Parathyroid adenoma (tissue), 2 donors: ENCODE results near the gene AHNAK2.

Experiments
- H2AFZ ChIP-seq: fragments of 300-600 bp; sonication (generic); one replicate; pipeline ENCODE4 v1.7.0; 2017; ENCODE audit warnings: antibody characterized with exemption, mild to moderate bottlenecking
- H3K27ac ChIP-seq: fragments of 300-600 bp; sonication (generic); one replicate; pipeline ENCODE4 v1.7.0; 2017
- H3K27me3 ChIP-seq: fragments of 300-600 bp; sonication (generic); one replicate; pipeline ENCODE4 v1.7.0; 2017; ENCODE audit warnings: low read length; ENCODE audit not compliant: control insufficient read depth, insufficient read depth
- H3K36me3 ChIP-seq: fragments of 300-600 bp; sonication (generic); one replicate; pipeline ENCODE4 v1.7.0; 2017; ENCODE audit warnings: low read length; ENCODE audit not compliant: control insufficient read depth, insufficient read depth
- H3K4me1 ChIP-seq: fragments of 300-600 bp; sonication (generic); one replicate; pipeline ENCODE4 v1.7.0; 2017; ENCODE audit warnings: control low read depth
- H3K4me2 ChIP-seq: fragments of 300-600 bp; sonication (generic); one replicate; pipeline ENCODE4 v1.7.0; 2017; ENCODE audit warnings: low read length
- H3K4me3 ChIP-seq: fragments of 300-600 bp; sonication (generic); one replicate; pipeline ENCODE4 v1.7.0; 2017; ENCODE audit warnings: low read depth, low read length
- H3K79me2 ChIP-seq: fragments of 300-600 bp; sonication (generic); one replicate; pipeline ENCODE4 v1.7.0; 2017; ENCODE audit warnings: control low read depth
- H3K9ac ChIP-seq: fragments of 300-600 bp; sonication (generic); one replicate; pipeline ENCODE4 v1.7.0; 2017; ENCODE audit warnings: mild to moderate bottlenecking
- H3K9me3 ChIP-seq: fragments of 300-600 bp; sonication (generic); one replicate; pipeline ENCODE4 v1.7.0; 2017; ENCODE audit warnings: low read length; ENCODE audit not compliant: control insufficient read depth
- CTCF ChIP-seq: fragments of 300-600 bp; sonication (generic); IDR thresholded peaks from one replicate; pipeline ENCODE4 v1.7.0; 2017; ENCODE audit warnings: antibody characterized with exemption, mild to moderate bottlenecking
- donor health status: primary hyperparathyroidism.

Gene AHNAK2

GRCh38 chr14:104969741-104970230, 8.4 kb downstream of the AHNAK2 start:
- Histone ChIP-seq H3K4me2 (no peak overlapping the region), H3K27me3 (no peaks in the 10 kb centered on the region), H3K4me3 (no peak overlapping the region), H3K27ac (peak overlapping the region; percentile 98), H3K4me1 (peaks cover 54% of the 10 kb centered on the region), H3K9ac (no peak overlapping the region), H3K9me3 (no peaks in the 10 kb centered on the region), H3K79me2 (no peaks in the 10 kb centered on the region), H2AFZ (no peak overlapping the region), H3K36me3 (no peaks in the 10 kb centered on the region)
- TF ChIP-seq CTCF = no peak

- Histone ChIP-seq H3K4me3 (no peak overlapping the region), H3K9me3 (no peaks in the 10 kb centered on the region), H3K4me1 (peaks cover 54% of the 10 kb centered on the region), H2AFZ (peak overlapping the region; percentile 87), H3K4me2 (peak overlapping the region; percentile 41), H3K9ac (peak overlapping the region; percentile 13), H3K79me2 (no peaks in the 10 kb centered on the region), H3K36me3 (no peaks in the 10 kb centered on the region), H3K27me3 (no peaks in the 10 kb centered on the region), H3K27ac (peak overlapping the region; percentile 98)
- no peak for TF ChIP-seq CTCF
Measured at GRCh38 chr14:104968541-104969401, 9.4 kb downstream of the AHNAK2 start.

DNA sequence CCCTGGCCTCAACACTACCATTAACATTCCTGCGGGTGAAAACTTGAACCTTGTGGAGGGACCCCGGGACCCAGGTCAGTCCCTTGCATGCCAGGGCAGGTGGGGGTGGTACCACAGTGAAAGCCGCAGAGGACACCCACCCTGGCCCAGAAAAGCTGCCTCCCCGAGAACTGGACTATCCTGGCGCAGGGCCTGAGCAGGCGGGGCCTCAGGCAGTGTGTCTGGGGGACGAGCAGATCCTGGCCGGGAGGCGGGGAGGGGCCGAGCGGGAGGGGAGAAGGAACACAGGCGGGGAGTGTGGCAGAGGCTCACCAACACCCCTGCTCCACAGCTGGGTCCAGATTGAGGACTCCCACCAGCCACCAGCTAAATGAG, 10.0 kb downstream of the AHNAK2 start:
- Histone ChIP-seq H3K79me2 (no peaks in the 10 kb centered on the region), H3K4me3 (no peak overlapping the region), H3K4me1 (peaks cover 49% of the 10 kb centered on the region), H3K27ac (peak overlapping the region; percentile 98), H3K27me3 (no peaks in the 10 kb centered on the region), H3K9me3 (no peaks in the 10 kb centered on the region), H3K9ac (peak overlapping the region; percentile 13), H3K4me2 (peak overlapping the region; percentile 41), H3K36me3 (no peaks in the 10 kb centered on the region), H2AFZ (peak overlapping the region; percentile 87)
- no peak for TF ChIP-seq CTCF

DNA sequence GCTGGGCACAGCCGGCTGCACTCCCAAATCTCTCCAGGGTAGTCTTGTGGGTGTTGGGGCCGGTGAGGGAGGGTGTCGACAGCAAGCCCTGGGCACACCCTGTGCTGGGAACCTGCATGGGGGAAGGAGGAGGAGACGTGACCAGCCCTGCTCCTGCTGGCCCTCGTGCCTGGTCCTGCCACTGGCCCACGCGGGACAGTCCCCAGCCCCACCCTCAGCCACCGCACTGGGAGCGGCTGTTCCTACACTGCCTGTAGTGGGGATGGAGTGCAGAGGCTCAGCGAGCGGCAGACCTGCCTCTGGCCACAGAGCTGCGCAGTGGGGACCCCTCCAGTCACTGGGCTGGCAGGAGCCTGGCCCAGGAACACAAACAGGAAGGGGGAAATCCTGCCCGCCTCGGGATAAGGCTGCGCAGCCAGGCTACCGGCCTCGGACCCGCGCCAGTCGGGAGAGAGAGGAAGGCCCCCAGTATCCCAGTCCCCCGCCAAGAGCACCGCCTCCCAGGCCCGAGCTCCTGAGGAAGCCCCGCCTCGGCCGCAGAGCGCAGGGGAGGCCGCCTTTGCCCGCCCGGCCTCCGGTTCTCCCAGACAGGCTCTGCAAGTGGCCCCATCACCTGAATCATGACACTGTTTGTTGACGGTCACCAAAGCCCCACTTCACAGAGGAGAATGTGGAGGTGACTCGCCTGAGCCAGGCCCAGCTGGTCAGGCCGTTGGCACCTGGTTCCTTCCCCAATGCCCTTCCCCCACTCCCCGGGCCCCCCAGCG, 10.6 kb downstream of the AHNAK2 start:
- Histone ChIP-seq H3K27ac (peak overlapping the region; percentile 98), H3K9me3 (no peaks in the 10 kb centered on the region), H3K79me2 (no peaks in the 10 kb centered on the region), H3K4me2 (peak overlapping the region; percentile 41), H3K9ac (no peak overlapping the region), H3K4me3 (no peak overlapping the region), H3K36me3 (no peaks in the 10 kb centered on the region), H3K4me1 (peaks cover 44% of the 10 kb centered on the region), H2AFZ (peak overlapping the region; percentile 87), H3K27me3 (no peaks in the 10 kb centered on the region)
- no peak for TF ChIP-seq CTCF
